SK-N-MC (cell line): Measurements from ENCODE around the gene ACE.

ENCODE experiments used
- EZH2 ChIP-seq: fragments of 200-600 bp; sonication (generic); IDR thresholded peaks from one replicate; pipeline ENCODE4 v1.6.1; 2017; ENCODE audit warnings: antibody characterized with exemption
- FOXP2 ChIP-seq: optimal IDR thresholded peaks from 2 replicates; pipeline ENCODE3; 2011; ENCODE audit warnings: mild to moderate bottlenecking, moderate library complexity; ENCODE audit not compliant: insufficient read depth; ENCODE audit errors: extremely low read length, control extremely low read depth
- POLR2AphosphoS5 ChIP-seq: IDR thresholded peaks from 2 replicates; pipeline ENCODE4 v1.6.1; 2012; ENCODE audit warnings: mild to moderate bottlenecking, low read depth, low read length, borderline replicate concordance

GRCh38 chr17:63480826-63481487 lies 4.1 kb downstream of the ACE start:
- TF ChIP-seq EZH2 (no peak), FOXP2 (peak; percentile 25), POLR2AphosphoS5 (no peak)
